ENCODE measurements around the gene GRXCR1. TPM values are rescaled to one million over a fixed set of nuclear protein-coding genes. Genes with fewer than 3 reads are reported as not detected.

Gene GRXCR1
- polyA plus RNA-seq, 1 experiment = not detected

DNA sequence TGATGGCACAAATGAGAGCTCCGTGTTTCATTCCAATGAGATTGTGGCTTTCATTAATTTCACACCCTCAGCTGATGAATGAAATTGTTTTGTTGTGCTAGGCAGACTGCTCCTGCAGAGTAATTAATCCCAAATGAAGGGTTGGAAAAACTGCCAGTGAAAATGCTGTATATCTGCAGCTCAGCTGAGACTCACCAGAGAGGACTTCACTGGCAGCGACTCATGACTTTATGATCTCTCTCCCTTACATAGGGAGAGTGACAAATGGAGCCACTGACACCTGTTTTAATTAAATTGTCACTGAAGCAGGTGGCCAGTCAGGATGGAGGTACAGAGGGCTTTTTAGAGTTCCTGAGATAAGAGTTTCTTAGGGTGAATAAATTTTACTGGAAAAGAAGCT lies 24.8 kb downstream of the GRXCR1 start:
- Histone ChIP-seq H3K4me3 (ENCODE audit: low read depth, low read length) (no peak overlapping the region), H3K36me3 (ENCODE audit: control insufficient read depth, insufficient read depth, low read length) (no peaks in the 10 kb centered on the region), H3K27me3 (ENCODE audit: control insufficient read depth, insufficient read depth, low read length) (no peaks in the 10 kb centered on the region)
- ChIA-PET POLR2A (no interaction called here), CTCF (no interaction called here)
- no peak for TF ChIP-seq CTCF (IDR thresholded peaks at IDR 0.05; ENCODE audit: insufficient read depth, low read depth, low read length)
- no peak for DNase-seq (ENCODE audit: low read depth)

GRCh38 chr4:42923431-42923830 lies 30.9 kb downstream of the GRXCR1 start:
- ChIA-PET CTCF (no interaction called here), POLR2A (no interaction called here)
- Histone ChIP-seq H3K4me3 (ENCODE audit: low read depth, low read length) (no peak overlapping the region), H3K27me3 (ENCODE audit: control insufficient read depth, insufficient read depth, low read length) (no peaks in the 10 kb centered on the region), H3K36me3 (ENCODE audit: control insufficient read depth, insufficient read depth, low read length) (no peaks in the 10 kb centered on the region)
- DNase-seq (ENCODE audit: low read depth) = no peak
- no peak for TF ChIP-seq CTCF (IDR thresholded peaks at IDR 0.05; ENCODE audit: insufficient read depth, low read depth, low read length)

DNA sequence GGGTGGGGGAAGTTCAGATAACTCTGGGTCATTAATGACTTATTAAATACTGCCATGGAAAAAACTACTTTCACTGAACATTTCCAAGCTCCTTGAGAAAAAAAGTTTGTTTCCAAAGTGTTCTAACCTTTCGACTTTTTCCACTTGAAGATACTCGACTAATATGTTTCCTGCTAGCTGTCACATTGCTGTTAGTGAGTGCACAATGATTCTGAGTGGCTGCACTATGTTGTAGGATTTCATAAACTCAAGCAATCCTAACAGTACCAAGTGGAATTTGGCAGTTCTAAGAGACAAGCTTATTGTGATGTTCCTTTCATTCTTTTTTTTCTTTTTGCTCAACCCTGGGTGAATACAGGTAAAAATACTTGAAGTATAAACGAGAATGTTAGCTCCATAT lies 33.4 kb downstream of the GRXCR1 start:
- H3K36me3 ChIP-seq (ENCODE audit: control insufficient read depth, insufficient read depth, low read length) = no peaks in the 10 kb centered on the region
- TF ChIP-seq CTCF (IDR thresholded peaks at IDR 0.05; ENCODE audit: insufficient read depth, low read depth, low read length) = no peak
- H3K4me3 ChIP-seq (ENCODE audit: low read depth, low read length) = no peak overlapping the region
- no peak for DNase-seq (ENCODE audit: low read depth)
- ChIA-PET CTCF (no interaction called here), POLR2A (no interaction called here)
- no peaks in the 10 kb centered on the region for H3K27me3 ChIP-seq (ENCODE audit: control insufficient read depth, insufficient read depth, low read length)

GRCh38 chr4:42927946-42928345 lies 35.4 kb downstream of the GRXCR1 start:
- H3K36me3 ChIP-seq (ENCODE audit: control insufficient read depth, insufficient read depth, low read length) = no peaks in the 10 kb centered on the region
- ChIA-PET CTCF (interaction anchor here (0.6 kb wide), 1 partner anchor 23 kb away, joined by 3 read pairs; no protein-coding TSS in a partner anchor), POLR2A (no interaction called here)
- H3K27me3 ChIP-seq (ENCODE audit: control insufficient read depth, insufficient read depth, low read length) = no peaks in the 10 kb centered on the region
- TF ChIP-seq CTCF (IDR thresholded peaks at IDR 0.05; ENCODE audit: insufficient read depth, low read depth, low read length) = no peak
- H3K4me3 ChIP-seq (ENCODE audit: low read depth, low read length) = no peak overlapping the region
- no peak for DNase-seq (ENCODE audit: low read depth)

DNA sequence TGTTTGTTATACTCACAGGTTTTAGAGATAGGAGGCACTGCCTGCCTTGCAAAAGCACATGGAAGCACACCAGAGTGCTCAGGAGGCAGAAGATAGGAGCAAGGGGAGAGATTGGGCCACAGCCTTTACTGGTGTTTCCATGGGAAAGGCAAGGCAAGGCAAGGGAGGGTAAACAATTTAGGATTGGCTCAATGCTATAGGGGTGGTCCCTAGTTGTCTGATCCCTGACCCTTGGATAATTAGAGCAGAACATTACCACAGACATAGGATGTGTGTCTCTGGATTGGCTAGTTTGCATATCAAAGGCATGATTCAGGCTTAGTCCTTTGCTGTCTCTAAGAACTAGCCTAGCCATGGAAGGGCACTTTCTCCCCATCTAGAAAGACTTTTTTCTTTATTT lies 36.1 kb downstream of the GRXCR1 start:
- no peak for DNase-seq (ENCODE audit: low read depth)
- ChIA-PET CTCF (no interaction called here), POLR2A (no interaction called here)
- Histone ChIP-seq H3K4me3 (ENCODE audit: low read depth, low read length) (no peak overlapping the region), H3K27me3 (ENCODE audit: control insufficient read depth, insufficient read depth, low read length) (no peaks in the 10 kb centered on the region), H3K36me3 (ENCODE audit: control insufficient read depth, insufficient read depth, low read length) (no peaks in the 10 kb centered on the region)
- TF ChIP-seq CTCF (IDR thresholded peaks at IDR 0.05; ENCODE audit: insufficient read depth, low read depth, low read length) = no peak
